T-helper 2 cell treated with Interferon-gamma antibody and Interleukin-4, amounts not matched to agents 5 μg/mL and 100 μg/mL, for 36 hours (primary cell): ENCODE results near the gene LAMB2.

Experiments used
- DNase-seq: peaks from one replicate; pipeline ENCODE4 v3.0.0; 2021; ENCODE audit warnings: low spot score
- H3K27ac Mint-ChIP-seq: one replicate; pipeline ENCODE4 v1.8.0; 2021; ENCODE audit warnings: mild to moderate bottlenecking, mixed read lengths
- H3K27me3 Mint-ChIP-seq: one replicate; pipeline ENCODE4 v1.8.0; 2021; ENCODE audit warnings: low read depth, mixed read lengths
- H3K36me3 Mint-ChIP-seq: one replicate; pipeline ENCODE4 v1.8.0; 2021; ENCODE audit warnings: low read depth, mixed read lengths
- H3K4me1 Mint-ChIP-seq: one replicate; pipeline ENCODE4 v1.8.0; 2021; ENCODE audit warnings: low read depth, mixed read lengths
- H3K4me3 Mint-ChIP-seq: one replicate; pipeline ENCODE4 v1.8.0; 2022; ENCODE audit warnings: mild to moderate bottlenecking, moderate library complexity, mixed read lengths
- H3K9me3 Mint-ChIP-seq: one replicate; pipeline ENCODE4 v1.8.0; 2021; ENCODE audit warnings: mixed read lengths

Gene LAMB2

DNA sequence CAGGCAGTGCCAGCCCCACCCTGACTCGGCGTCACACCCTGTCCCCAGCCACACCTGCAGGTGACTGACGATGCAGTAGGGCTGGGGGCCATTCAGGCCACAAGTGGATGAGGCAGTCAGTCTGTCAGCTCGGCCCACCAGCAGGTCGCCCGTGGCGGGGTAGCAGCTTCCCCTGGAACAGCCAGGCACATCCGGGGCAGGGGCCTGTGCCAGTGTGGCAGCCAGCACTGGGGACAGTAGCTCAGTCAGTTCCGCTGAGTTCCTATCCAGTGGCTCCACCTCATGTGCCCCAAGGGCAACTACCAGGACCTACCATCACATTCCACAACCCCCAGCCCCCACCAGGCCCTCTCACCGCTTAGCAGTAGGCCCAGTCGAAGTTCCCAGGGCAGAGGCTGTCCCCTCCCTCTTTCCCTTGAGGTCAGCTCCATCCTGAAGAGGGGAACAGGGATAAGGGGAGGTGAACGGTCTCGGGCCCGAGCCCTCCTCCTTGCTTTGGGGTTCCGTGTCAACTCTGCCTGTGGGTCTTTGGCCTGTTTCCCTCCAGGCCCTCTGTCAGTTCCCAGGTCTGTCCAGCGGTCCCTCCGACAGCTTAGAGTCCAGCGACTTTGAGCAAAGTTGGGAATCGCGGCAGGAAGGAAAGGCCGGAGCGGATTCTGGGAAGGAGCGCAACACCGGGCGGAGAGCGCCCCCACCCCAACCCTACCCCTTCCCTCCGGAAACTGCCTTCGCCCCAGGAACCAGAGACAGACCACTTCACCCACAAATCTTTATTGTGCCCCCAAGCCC lies at the start of gene LAMB2:
Gene LAMB2 (minus strand): TSS at position 614 of the 789 bp plus-strand sequence. CDS start 183 bp downstream, at position 431.
- no peaks in the 10 kb centered on the region for H3K36me3 Mint-ChIP-seq
- DNase-seq: no peak
- H3K4me1 Mint-ChIP-seq: peaks cover 2% of the 10 kb centered on the region
- no peaks in the 10 kb centered on the region for H3K9me3 Mint-ChIP-seq
- H3K4me3 Mint-ChIP-seq: no peak within 1 kb of the TSS
- peaks cover 5% of the 10 kb centered on the region for H3K27me3 Mint-ChIP-seq
- H3K27ac Mint-ChIP-seq: no peak within 1 kb of the TSS

- H3K27ac Mint-ChIP-seq: no peak overlapping the region
- H3K9me3 Mint-ChIP-seq: no peaks in the 10 kb centered on the region
- DNase-seq: no peak
- H3K36me3 Mint-ChIP-seq: no peaks in the 10 kb centered on the region
- no peaks in the 10 kb centered on the region for H3K4me1 Mint-ChIP-seq
- H3K4me3 Mint-ChIP-seq: no peak overlapping the region
- H3K27me3 Mint-ChIP-seq: peaks cover 5% of the 10 kb centered on the region
These were observed 48.5 kb upstream of the LAMB2 start for GRCh38 chr3:49181351-49181750.

- Mint-ChIP-seq H3K36me3 (no peaks in the 10 kb centered on the region), H3K4me3 (no peak overlapping the region), H3K9me3 (no peaks in the 10 kb centered on the region), H3K27me3 (peaks cover 5% of the 10 kb centered on the region), H3K4me1 (no peaks in the 10 kb centered on the region), H3K27ac (no peak overlapping the region)
- no peak for DNase-seq
These were observed 47.3 kb upstream of the LAMB2 start for GRCh38 chr3:49180116-49180515.

DNA sequence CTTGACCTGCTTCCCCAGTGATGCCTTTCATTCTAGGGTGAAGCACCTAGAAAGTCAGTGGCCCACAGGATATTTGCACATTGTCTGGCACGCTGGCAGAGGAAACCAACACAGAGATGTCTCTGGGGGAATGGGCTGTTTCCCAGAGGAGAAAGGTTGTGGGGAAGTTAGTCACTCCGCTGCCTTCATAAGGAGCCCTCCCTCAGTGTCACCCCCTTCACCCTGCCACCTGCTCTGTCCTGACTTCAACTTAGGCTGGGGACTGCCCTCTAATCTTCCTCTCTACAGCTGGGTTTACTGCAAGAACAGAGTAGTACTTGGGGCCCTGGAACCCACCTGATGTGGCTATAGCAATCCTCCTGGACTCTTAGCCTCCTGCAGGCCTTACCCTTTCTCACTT lies 44.2 kb upstream of the LAMB2 start:
- no peak for DNase-seq

DNA sequence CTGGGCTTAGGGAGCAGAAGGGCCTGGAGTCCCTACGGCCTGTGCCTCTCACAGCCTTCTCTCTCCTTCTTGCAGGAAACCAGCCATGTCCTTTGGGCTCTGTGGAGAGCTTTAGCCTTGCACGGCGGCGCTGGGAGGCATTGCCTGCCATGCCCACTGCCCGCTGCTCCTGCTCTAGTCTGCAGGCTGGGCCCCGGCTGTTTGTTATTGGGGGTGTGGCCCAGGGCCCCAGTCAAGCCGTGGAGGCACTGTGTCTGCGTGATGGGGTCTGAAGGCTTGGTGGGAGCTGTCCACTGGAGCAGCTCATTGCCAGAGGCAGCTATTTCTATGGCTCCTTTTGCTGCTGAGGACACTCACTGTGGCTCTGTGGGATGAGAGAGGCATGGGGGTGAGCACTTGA lies 42.7 kb upstream of the LAMB2 start:
- DNase-seq: no peak
- H3K27me3 Mint-ChIP-seq: peaks cover 5% of the 10 kb centered on the region
- no peaks in the 10 kb centered on the region for H3K9me3 Mint-ChIP-seq
- H3K4me1 Mint-ChIP-seq: peaks cover 4% of the 10 kb centered on the region
- H3K36me3 Mint-ChIP-seq: no peaks in the 10 kb centered on the region
- no peak overlapping the region for H3K4me3 Mint-ChIP-seq
- no peak overlapping the region for H3K27ac Mint-ChIP-seq

More for the DNA sequence above, 44.2 kb upstream of the LAMB2 start:
- H3K27me3 Mint-ChIP-seq: peaks cover 5% of the 10 kb centered on the region
- peaks cover 2% of the 10 kb centered on the region for H3K4me1 Mint-ChIP-seq
- no peaks in the 10 kb centered on the region for H3K9me3 Mint-ChIP-seq
- no peaks in the 10 kb centered on the region for H3K36me3 Mint-ChIP-seq
- H3K27ac Mint-ChIP-seq: no peak overlapping the region
- no peak overlapping the region for H3K4me3 Mint-ChIP-seq

GRCh38 chr3:49174397-49174985 lies 41.6 kb upstream of the LAMB2 start:
- H3K27ac Mint-ChIP-seq: no peak overlapping the region

GRCh38 chr3:49173792-49174170 lies 40.9 kb upstream of the LAMB2 start:
- no peaks in the 10 kb centered on the region for H3K9me3 Mint-ChIP-seq
- H3K27ac Mint-ChIP-seq: peak overlapping the region; percentile 26
- H3K27me3 Mint-ChIP-seq: peaks cover under 1% of the 10 kb centered on the region
- H3K4me3 Mint-ChIP-seq: no peak overlapping the region
- no peaks in the 10 kb centered on the region for H3K36me3 Mint-ChIP-seq
- H3K4me1 Mint-ChIP-seq: peaks cover 4% of the 10 kb centered on the region
- DNase-seq: no peak

More at GRCh38 chr3:49174397-49174985, 41.6 kb upstream of the LAMB2 start:
- Mint-ChIP-seq H3K9me3 (no peaks in the 10 kb centered on the region), H3K4me1 (peaks cover 4% of the 10 kb centered on the region), H3K4me3 (no peak overlapping the region), H3K36me3 (no peaks in the 10 kb centered on the region), H3K27me3 (peaks cover 5% of the 10 kb centered on the region)
- DNase-seq: no peak

- Mint-ChIP-seq H3K4me3 (no peak overlapping the region), H3K9me3 (no peaks in the 10 kb centered on the region), H3K27me3 (no peaks in the 10 kb centered on the region), H3K4me1 (peaks cover 4% of the 10 kb centered on the region), H3K27ac (peak overlapping the region; percentile 26), H3K36me3 (no peaks in the 10 kb centered on the region)
- DNase-seq: no peak
These were observed 40.4 kb upstream of the LAMB2 start for GRCh38 chr3:49173116-49173791.

GRCh38 chr3:49172551-49173041 lies 39.7 kb upstream of the LAMB2 start:
- no peaks in the 10 kb centered on the region for H3K36me3 Mint-ChIP-seq
- DNase-seq: no peak
- H3K9me3 Mint-ChIP-seq: no peaks in the 10 kb centered on the region
- no peak overlapping the region for H3K27ac Mint-ChIP-seq
- H3K4me3 Mint-ChIP-seq: peak overlapping the region; percentile 29
- no peaks in the 10 kb centered on the region for H3K27me3 Mint-ChIP-seq
- peaks cover 4% of the 10 kb centered on the region for H3K4me1 Mint-ChIP-seq

DNA sequence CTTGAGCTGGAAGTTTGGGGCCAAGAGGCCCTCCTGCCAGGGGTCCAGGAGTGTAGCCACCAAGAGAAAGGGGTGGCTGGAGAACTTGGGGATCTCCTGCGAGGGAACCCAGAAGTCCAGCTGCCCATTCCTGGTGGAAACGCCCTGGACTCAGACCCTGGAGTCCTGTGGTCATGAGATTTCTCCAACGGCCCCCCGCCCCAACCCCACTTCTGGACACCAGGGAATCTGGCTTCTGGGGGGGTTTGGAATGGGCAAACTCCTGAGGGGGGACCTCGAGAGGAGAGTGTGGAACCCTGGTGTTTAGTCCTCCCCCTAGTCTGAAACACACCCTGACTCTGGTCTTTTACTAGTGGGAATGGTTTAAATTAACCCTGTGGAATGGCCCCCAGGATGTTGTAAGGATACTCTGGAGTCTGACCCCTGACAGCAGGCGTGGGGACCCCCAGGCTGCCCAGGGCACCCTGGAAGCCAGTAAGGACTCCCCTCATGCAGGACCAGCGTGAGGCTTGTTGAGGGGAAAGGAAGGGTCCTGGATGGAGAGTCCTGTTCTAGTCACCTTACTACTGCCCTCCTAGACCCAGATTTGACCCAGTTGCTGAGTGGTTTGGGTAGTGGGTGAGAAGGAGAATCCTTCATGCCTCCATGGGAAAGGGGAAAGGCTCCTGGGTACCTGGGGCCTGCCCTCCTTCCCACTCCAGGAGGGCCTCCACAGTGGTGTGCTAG lies 39.1 kb upstream of the LAMB2 start:
- H3K27me3 Mint-ChIP-seq: no peaks in the 10 kb centered on the region
- H3K36me3 Mint-ChIP-seq: no peaks in the 10 kb centered on the region
- DNase-seq: no peak
- no peaks in the 10 kb centered on the region for H3K9me3 Mint-ChIP-seq
- no peak overlapping the region for H3K27ac Mint-ChIP-seq
- H3K4me3 Mint-ChIP-seq: peak overlapping the region; percentile 58
- H3K4me1 Mint-ChIP-seq: peaks cover 4% of the 10 kb centered on the region

- Mint-ChIP-seq H3K36me3 (no peaks in the 10 kb centered on the region), H3K27ac (peak within 1 kb of the TSS; percentile 65), H3K27me3 (no peaks in the 10 kb centered on the region), H3K9me3 (no peaks in the 10 kb centered on the region), H3K4me1 (peaks cover 4% of the 10 kb centered on the region), H3K4me3 (peak within 1 kb of the TSS; percentile 84)
- DNase-seq: peak; percentile 78
These were observed 38.4 kb upstream of the LAMB2 start, which contains the start of gene KLHDC8B for GRCh38 chr3:49171119-49171774. Gene KLHDC8B (plus strand): TSS chr3:49171598. CDS start chr3:49172770, 1,172 bp downstream.

DNA sequence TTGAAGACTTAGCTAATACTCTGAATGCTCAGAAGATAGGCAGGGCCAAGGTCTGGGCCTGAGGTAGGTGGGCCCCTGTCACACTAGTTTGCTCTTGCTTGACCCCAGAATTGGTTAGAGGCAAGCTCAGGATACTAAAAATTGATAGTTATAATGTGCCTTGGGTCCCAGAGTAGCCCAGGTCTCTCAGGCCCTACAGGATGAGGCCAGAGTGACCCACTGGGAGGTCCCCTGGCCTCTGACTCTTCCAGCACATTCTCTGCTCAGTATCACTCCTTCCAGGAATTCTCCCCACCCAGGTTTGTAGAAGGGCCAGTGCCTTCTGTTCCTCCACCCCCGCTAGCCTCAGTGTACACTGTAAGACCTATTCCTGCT lies 37.9 kb upstream of the LAMB2 start:
- H3K9me3 Mint-ChIP-seq: no peaks in the 10 kb centered on the region
- DNase-seq: no peak
- H3K4me1 Mint-ChIP-seq: peaks cover 4% of the 10 kb centered on the region
- no peaks in the 10 kb centered on the region for H3K27me3 Mint-ChIP-seq
- H3K27ac Mint-ChIP-seq: no peak overlapping the region
- no peaks in the 10 kb centered on the region for H3K36me3 Mint-ChIP-seq
- peak overlapping the region; percentile 84 for H3K4me3 Mint-ChIP-seq
